ENCODE results near the gene HEATR3. TPM values are rescaled to one million over a fixed set of nuclear protein-coding genes. Genes with fewer than 3 reads are reported as not detected.

The HEATR3 gene
- total and polyA plus RNA-seq, 2 of the 13 experiments (the other 11 are each of a cell fraction or from before 2014, with no cell fraction given): 22.4 to 52.4 TPM

DNA sequence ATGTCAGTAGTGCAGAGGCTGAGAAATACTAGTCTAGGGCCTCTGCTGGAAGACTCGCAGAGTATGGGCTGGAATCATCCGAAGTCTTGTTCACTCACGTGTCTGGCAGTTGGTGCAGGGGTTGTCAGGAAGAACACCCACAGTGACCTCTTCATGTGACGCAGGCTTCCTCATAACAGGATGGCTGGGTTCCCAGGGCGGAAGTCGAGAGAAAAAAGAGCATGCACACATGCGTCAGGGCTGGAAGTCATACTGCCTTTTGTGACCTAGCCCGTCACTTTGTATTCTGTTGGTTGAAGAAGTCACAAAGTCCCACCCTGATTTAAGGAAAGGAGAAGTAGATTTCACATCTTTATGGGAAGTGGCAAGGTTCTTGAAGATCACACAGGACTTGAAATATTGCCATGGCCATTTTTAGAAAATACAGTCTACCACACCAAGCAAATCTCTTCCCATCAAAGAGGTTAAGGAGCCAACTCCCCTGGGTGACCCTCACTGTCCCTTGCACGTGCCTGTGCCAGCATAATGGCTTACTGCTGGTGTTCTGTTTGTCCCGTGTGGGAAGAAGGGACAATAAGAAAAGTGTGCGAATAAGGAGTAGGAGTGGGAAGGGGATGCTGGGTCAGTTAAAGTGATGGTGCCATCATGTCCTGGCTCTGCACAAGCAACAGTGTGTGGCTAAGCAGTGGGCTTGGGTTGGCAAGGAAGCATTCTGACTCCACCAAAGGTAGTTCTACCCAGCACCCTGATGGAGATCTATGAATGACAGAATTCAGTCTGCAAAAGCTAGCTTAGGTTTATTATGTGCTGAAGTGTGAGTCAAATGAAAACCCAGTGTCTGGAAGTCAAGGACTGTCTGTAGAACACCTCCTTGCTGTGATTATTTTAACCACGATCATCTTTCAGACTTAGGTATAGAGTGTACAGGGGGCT lies 28.1 kb downstream of the HEATR3 start:
- no peak for FAIRE-seq
- no peak for ATAC-seq
- H3K4me3 ChIP-seq (replicated peaks in 1 of 3; ENCODE audit: insufficient read depth in 1 of 3, low read depth in 2 of 3, low read length in 3 of 3): no peak overlapping the region
- POLR2A ChIA-PET: no interaction called here
- no peak overlapping the region for H3K4me2 ChIP-seq (ENCODE audit: low read depth, low read length)
- CTCF ChIA-PET (ENCODE audit: low intra/inter-chr PET ratio, low total read pairs): no interaction called here
- in situ Hi-C loops (cut with HindIII; ENCODE audit: extremely low pct_ligation_motif_present, low pct_unique_long_range_greater_than_20kb) (no loop called here), intact Hi-C loops (cut with micrococcal nuclease; ENCODE audit: unreplicated experiment) (no loop called here)
- DNase-seq (ENCODE audit: low spot score): no peak
- H3K9ac ChIP-seq (ENCODE audit: insufficient read depth, low read depth, low read length): no peak overlapping the region
- no peak overlapping the region for H3K27ac ChIP-seq (ENCODE audit: extremely low read length, insufficient read depth, low read length)
- BruUV-seq (replicated peaks): no TSS peak
- H3K36me3 ChIP-seq (replicated peaks in 1 of 2; ENCODE audit: control insufficient read depth in 1 of 2, insufficient read depth in 2 of 2, low read length in 2 of 2): peaks cover 5 to 36% of the 10 kb centered on the region in 2 experiments; a peak in 4 of 5 replicates
- H3K27me3 ChIP-seq (ENCODE audit: control insufficient read depth in 1 of 2, insufficient read depth in 2 of 2, low read length in 2 of 2): no peaks in the 10 kb centered on the region
- no peaks in the 10 kb centered on the region for H4K20me1 ChIP-seq (ENCODE audit: insufficient read depth, low read length)
- no peaks in the 10 kb centered on the region for H3K4me1 ChIP-seq (ENCODE audit: insufficient read depth, low read length)
- H3K79me2 ChIP-seq (ENCODE audit: insufficient read depth, low read length): no peaks in the 10 kb centered on the region
- no peaks in the 10 kb centered on the region for H3K9me3 ChIP-seq (ENCODE audit: low read length)
- 97% methylated on average over 12 of the region's 12 CpGs for WGBS (ENCODE audit: low lambda C conversion rate)
- no peak overlapping the region for H2AFZ ChIP-seq (ENCODE audit: low read length)
- no peak for TF ChIP-seq ZMYM2 (CRISPR knock-in tag; IDR thresholded peaks at IDR 0.05)
- TF ChIP-seq, protein P1, sequence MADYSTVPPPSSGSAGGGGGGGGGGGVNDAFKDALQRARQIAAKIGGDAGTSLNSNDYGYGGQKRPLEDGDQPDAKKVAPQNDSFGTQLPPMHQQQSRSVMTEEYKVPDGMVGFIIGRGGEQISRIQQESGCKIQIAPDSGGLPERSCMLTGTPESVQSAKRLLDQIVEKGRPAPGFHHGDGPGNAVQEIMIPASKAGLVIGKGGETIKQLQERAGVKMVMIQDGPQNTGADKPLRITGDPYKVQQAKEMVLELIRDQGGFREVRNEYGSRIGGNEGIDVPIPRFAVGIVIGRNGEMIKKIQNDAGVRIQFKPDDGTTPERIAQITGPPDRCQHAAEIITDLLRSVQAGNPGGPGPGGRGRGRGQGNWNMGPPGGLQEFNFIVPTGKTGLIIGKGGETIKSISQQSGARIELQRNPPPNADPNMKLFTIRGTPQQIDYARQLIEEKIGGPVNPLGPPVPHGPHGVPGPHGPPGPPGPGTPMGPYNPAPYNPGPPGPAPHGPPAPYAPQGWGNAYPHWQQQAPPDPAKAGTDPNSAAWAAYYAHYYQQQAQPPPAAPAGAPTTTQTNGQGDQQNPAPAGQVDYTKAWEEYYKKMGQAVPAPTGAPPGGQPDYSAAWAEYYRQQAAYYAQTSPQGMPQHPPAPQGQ (CRISPR knock-in tag; IDR thresholded peaks at IDR 0.05; ENCODE audit: borderline replicate concordance): no peak
- TF ChIP-seq ZNF510 (CRISPR knock-in tag; IDR thresholded peaks at IDR 0.05; ENCODE audit: low read depth): no peak
- TF ChIP-seq, protein P2, sequence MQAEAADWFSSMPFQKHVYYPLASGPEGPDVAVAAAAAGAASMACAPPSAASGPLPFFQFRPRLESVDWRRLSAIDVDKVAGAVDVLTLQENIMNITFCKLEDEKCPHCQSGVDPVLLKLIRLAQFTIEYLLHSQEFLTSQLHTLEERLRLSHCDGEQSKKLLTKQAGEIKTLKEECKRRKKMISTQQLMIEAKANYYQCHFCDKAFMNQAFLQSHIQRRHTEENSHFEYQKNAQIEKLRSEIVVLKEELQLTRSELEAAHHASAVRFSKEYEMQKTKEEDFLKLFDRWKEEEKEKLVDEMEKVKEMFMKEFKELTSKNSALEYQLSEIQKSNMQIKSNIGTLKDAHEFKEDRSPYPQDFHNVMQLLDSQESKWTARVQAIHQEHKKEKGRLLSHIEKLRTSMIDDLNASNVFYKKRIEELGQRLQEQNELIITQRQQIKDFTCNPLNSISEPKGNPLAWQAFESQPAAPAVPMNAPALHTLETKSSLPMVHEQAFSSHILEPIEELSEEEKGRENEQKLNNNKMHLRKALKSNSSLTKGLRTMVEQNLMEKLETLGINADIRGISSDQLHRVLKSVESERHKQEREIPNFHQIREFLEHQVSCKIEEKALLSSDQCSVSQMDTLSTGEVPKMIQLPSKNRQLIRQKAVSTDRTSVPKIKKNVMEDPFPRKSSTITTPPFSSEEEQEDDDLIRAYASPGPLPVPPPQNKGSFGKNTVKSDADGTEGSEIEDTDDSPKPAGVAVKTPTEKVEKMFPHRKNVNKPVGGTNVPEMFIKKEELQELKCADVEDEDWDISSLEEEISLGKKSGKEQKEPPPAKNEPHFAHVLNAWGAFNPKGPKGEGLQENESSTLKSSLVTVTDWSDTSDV (CRISPR knock-in tag; IDR thresholded peaks at IDR 0.05): no peak
- no peak for TF ChIP-seq ZBTB4 (CRISPR knock-in tag; IDR thresholded peaks at IDR 0.05; ENCODE audit: borderline replicate concordance)
- TF ChIP-seq KDM4B (CRISPR knock-in tag; IDR thresholded peaks at IDR 0.05): no peak
- TF ChIP-seq MTF2 (CRISPR knock-in tag; IDR thresholded peaks at IDR 0.05; ENCODE audit: borderline replicate concordance): no peak
- no peak for TF ChIP-seq ZFAT (CRISPR knock-in tag; conservative IDR thresholded peaks at IDR 0.05)
- no peak for TF ChIP-seq PRMT3 (CRISPR knock-in tag; IDR thresholded peaks at IDR 0.05; ENCODE audit: borderline replicate concordance, low read depth)
- TF ChIP-seq REPIN1 (CRISPR knock-in tag; IDR thresholded peaks at IDR 0.05; ENCODE audit: borderline replicate concordance, low read depth): no peak
- TF ChIP-seq CHD4 (IDR thresholded peaks at IDR 0.05; ENCODE audit: borderline replicate concordance, low read length): no peak
- TF ChIP-seq ZNF678 (CRISPR knock-in tag; IDR thresholded peaks at IDR 0.05): no peak
- TF ChIP-seq NFYC (CRISPR knock-in tag; IDR thresholded peaks at IDR 0.05): no peak
- no peak for TF ChIP-seq ZNF382 (CRISPR knock-in tag; IDR thresholded peaks at IDR 0.05; ENCODE audit: borderline replicate concordance)
- no peak for TF ChIP-seq AKAP8 (CRISPR knock-in tag; IDR thresholded peaks at IDR 0.05)
- TF ChIP-seq ZNF83 (CRISPR knock-in tag; IDR thresholded peaks at IDR 0.05; ENCODE audit: borderline replicate concordance): no peak

Measured in HepG2 (cell line).